SK-MEL-5 (cell line): ENCODE results near the gene TTC34. TPM values are rescaled to one million over a fixed set of nuclear protein-coding genes. Genes with fewer than 3 reads are reported as not detected.
"Not testable (repeated sequence)": the region's sequence is repeated elsewhere in the genome, so short reads cannot be mapped to it uniquely, and the experiment has no call there.

Experiments used
- DNase-seq: peaks from one replicate; pipeline ENCODE4 v3.0.0-alpha.2; 2016; ENCODE audit warnings: low read depth, low spot score
- in situ Hi-C: cut with HindIII; loops from 2 replicates; pipeline ENCODE4 v1.10.0; 2016; ENCODE audit warnings: low sequenced_read_pairs, high pct_unique_total_duplicates, low pct_unique_long_range_greater_than_20kb
- total RNA-seq: library from RNA; depleted of rRNA; stranded (reverse); fragments of >200 nt; shearing (Covaris generic); gene quantifications from 2 replicates; pipeline ENCODE4 v1.2.3, GENCODE V29; 2014

The TTC34 gene
- total RNA-seq, 1 experiment from 2014 or later: 0.03 TPM

DNA sequence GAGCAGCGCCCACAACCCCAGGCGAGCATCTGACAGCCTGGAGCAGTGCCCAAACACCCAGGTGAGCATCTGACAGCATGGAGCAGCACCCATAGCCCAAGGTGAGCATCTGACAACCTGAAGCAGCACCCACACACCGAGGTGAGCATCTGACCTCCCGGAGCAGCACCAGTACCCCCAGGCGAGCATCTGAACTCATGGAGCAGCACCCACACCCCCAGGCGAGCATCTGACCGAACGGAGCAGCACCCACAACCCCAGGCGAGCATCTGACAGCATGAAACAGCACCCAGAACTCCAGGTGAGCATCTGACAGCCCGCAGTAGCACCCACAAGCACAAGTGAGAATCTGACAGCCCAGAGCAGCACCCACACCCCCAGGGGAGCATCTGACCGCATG is 129.8 kb downstream of the TTC34 start:
- in situ Hi-C loops, DNase-seq: not testable (repeated sequence)

DNA sequence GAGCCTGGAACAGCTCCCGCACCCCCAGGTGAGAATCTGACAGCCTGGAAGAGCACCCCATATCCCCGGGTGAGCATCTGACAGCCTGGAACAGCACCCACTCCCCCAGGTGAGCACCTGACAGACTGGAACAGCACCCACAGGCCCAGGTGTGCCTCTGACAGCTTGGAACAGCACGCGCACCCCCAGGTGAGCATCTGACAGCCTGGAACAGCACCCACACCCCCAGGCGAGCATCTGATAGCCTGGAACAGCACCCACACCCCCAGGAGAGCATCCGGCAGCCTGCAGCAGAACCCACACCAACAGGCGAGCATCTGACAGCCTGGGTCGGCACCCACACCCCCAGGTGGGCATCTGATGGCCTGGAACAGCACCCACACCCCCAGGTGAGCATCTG is 141.7 kb downstream of the TTC34 start:
- in situ Hi-C loops, DNase-seq: not testable (repeated sequence)

DNA sequence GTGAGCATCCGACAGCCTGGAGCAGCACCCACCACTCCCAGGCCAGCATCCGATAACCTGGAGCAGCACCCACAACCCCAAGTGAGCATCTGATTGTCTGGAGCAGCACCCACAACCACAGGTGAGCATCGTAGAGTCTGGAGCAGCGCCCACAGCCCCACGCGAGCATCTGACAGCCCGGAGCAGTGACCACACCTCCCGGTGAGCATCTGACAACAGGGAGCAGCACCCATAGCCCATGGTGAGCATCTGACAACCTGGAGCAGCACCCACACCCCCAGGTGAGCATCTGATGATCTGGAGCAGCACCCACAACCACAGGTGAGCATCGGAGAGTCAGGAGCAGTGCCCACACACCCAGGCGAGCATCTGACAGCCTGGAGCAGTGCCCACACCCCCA is 143.6 kb downstream of the TTC34 start:
- DNase-seq, in situ Hi-C loops: not testable (repeated sequence)

DNA sequence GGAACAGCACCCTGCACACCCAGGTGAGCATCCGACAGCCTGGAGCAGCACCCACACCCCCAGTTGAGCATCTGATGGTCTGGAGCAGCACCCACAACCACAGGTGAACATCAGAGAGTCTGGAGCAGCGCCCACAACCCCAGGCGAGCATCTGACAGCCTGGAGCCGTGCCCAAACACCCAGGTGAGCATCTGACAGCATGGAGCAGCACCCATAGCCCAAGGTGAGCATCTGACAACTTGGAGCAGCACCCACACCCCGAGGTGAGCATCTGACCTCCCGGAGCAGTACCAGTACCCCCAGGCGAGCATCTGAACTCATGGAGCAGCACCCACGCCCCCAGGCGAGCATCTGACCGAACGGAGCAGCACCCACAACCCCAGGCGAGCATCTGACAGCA is 144.4 kb downstream of the TTC34 start:
- DNase-seq, in situ Hi-C loops: not testable (repeated sequence)

DNA sequence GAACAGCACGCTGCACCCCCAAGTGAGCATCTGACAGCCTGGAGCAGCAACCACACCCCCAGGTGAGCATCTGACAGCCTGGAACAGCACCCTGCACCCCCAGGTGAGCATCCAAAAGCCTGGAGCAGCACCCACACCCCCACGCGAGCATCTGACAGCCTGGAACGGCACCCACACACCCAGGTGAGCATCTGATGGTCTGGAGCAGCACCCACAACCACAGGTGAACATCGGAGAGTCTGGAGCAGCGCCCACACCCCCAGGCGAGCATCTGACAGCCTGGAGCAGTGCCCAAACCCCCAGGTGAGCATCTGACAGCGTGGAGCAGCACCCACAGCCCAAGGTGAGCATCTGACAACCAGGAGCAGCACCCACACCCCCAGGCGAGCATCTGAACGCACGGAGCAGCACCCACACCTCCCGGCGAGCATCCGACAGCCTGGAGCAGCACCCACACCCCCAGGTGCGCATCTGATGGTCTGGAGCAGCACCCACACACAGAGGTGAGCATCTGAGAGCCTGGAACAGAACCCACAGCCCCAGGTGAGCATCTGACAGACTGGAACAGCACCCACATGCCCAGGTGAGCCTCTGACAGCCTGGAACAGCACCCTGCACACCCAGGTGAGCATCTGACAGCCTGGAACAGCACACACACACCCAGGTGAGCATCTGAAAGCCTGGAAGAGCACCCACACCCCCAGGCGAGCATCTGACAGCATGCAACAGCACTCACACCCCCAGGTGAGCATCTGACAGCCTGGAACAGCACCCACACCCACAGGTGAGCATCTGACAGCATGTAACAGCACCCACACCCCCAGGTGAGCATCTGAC is 145.7 kb downstream of the TTC34 start:
- in situ Hi-C loops: not testable (repeated sequence)

DNA sequence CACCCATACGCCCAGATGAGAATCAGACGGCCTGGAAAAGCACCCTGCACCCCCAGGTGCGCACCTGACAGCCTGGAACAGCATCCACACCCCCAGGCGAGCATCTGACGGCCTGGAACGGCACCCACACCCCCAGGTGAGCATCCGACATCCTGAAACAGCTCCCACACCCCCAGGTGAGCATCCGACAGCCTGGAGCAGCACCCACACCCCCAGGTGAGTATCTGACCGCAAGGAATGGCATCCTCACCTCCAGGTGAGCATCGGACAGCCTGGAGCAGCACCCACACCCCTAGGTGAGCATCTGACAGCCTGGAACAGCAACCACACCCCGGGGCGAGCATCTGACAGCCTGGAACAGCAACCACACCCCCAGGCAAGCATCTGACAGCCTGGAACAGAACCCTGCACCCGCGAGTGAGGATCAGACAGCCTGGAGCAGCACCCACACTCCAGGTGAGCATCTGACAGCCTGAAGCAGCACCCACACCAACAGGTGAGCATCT is 147.0 kb downstream of the TTC34 start:
- in situ Hi-C loops, DNase-seq: not testable (repeated sequence)

More for the DNA sequence above, 145.7 kb downstream of the TTC34 start:
- DNase-seq: not testable (repeated sequence)

DNA sequence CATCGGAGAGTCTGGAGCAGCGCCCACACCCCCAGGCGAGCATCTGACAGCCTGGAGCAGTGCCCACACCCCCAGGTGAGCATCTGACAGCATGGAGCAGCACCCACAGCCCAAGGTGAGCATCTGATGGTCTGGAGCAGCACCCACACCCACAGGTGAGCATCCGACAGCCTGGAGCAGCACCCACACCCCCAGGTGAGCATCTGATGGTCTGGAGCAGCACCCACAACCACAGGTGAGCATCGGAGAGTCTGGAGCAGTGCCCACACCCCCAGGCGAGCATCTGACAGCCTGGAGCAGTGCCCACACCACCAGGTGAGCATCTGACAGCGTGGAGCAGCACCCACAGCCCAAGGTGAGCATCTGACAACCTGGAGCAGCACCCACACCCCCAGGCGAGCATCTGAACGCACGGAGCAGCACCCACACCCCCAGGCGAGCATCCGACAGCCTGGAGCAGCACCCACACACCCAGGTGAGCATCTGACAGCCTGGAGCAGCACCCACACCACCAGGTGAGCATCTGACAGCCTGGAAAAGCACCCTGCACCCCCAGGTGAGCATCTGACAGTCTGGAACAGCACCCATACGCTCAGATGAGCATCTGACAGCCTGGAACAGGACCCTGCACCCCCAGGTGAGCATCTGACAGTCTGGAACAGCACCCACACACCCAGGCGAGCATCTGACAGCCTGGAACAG is 147.6 kb downstream of the TTC34 start:
- in situ Hi-C loops, DNase-seq: not testable (repeated sequence)

DNA sequence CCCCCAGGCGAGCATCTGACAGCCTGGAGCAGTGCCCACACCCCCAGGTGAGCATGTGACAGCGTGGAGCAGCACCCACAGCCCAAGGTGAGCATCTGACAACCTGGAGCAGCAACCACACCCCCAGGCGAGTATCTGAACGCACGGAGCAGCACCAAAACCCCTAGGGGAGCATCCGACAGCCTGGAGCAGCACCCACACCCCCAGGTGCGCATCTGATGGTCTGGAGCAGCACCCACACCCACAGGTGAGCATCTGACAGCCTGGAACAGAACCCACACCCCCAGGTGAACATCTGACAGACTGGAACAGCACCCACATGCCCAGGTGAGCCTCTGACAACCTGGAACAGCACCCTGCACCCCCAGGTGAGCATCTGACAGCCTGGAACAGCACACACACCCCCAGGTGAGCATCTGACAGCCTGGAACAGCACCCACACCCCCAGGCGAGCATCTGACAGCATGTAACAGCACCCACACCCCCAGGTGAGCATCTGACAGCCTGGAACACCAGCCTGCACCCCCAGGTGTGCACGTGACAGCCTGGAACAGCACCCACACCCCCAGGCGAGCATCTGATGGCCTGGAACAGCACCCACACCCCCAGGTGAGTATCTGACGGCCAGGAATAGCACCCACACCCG is 148.4 kb downstream of the TTC34 start:
- DNase-seq, in situ Hi-C loops: not testable (repeated sequence)

DNA sequence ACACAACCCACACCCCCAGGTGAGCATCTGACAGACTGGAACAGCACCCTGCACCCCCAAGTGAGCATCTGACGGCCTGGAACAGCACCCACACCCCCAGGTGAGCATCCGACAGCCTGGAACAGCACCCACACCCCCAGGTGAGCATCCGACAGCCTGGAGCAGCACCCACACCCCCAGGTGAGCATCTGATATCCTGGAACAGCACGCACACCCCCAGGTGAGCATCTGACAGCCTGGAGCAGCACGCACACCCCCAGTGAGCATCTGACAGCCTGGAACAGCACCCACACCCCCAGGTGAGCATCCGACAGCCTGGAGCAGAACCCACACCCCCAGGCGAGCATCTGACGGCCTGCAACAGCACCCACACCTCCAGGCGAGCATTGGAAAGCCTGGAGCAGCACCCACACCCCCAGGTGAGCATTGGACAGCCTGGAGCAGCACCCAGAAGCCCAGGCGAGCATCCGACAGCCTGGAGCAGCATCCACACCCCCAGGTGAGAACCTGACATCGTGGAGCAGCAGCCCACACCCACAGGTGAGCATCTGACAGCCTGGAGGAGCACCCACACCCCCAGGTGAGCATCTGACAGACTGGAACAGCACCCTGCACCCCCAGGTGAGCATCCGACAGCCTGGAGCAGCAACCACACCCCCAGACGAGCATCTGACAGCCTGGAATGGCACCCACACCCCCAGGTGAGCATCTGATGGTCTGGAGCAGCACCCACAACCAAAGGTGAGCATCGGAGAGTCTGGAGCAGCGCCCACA is 149.2 kb downstream of the TTC34 start:
- in situ Hi-C loops, DNase-seq: not testable (repeated sequence)

DNA sequence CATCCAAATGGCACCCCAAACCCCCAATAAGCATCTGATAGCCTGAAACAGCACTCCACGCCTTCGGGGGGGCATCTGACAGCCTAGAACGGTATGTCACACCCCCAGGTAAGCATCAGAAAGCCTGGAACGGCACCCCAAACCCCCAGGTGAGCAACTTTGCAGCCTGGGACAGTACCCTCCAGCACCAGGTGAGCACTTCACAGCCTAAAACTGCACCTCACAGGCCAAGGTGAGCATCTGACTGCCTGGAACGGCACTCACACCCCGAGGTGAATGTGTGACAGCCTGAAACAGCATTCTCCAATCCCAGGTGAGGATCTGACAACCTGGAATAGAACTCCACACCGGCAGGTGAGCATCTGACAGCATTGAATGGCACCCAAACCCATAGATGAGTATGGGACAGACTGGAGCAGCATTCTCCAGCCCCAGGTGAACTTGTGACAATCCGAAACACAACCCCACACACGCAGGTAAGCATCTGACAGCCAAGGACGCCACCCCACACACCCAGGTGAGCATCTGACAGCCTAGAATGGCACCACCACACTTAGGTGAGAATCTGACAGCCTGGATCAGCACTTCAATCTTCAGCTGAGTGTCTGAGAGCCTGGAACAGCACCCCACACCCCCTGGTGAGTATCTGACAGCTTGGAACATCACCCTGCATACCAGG is 150.4 kb downstream of the TTC34 start:
- in situ Hi-C loops: no loop called here
- no peak for DNase-seq

DNA sequence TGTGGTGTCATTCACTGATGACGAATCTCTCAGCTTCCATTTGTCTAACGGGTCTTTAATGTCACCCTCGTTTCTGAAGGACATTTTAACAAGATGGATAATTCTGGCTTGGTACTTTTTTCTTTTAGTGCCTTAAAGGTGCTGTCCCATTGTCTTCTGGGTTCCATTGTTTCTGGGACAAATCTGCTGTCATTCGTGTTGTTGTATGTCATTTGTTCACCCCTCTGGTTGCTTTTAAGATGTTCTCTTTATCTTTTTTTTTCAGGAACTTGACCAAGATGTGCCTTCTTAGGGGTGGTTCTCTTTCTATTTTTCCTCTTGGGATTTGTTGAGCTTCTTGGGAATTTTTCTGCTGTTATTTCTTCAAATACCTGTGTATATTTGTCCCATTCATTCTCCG is 154.7 kb downstream of the TTC34 start:
- no peak for DNase-seq
- in situ Hi-C loops: no loop called here

DNA sequence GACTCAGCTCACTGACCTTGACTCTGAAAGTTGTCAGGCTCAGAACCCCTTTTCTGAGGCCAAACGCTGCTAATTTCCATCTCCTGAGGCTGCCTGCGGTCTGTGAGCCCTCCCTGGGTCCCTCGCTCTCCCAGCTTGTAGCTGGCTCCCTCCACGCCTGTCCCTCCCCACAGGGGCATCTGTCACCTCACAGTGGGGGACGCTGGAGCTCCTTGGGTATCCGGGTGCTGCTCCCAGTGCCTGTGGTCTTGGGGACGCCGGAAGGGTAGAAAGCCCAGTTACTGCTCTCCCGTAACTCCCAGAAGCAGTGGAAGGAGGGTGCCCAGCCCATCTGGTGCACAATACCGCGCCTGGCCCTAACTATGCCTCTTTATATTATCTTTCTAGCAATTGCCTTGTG is 155.7 kb downstream of the TTC34 start:
- in situ Hi-C loops: no loop called here
- DNase-seq: no peak

DNA sequence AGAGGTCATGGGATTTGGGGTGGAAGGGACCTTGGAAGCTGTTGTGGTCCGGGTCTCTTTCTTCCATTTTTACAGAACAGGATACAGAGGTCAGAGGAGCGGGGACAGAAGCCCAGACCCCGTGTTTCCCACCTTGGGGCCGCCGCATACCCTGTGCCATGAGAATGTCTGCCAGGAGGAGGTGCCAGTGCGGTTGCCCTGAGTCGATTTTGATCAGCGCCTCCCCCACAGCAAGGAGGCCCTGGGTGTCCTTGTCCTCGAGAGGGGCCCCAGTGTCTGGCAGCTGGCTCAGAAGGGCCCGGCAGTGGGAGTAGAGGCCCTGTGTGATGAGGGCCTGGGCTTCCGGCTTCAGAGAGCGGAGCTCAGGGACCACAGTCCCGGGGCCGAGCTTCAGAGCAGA is 156.3 kb downstream of the TTC34 start:
- in situ Hi-C loops: no loop called here
- no peak for DNase-seq

DNA sequence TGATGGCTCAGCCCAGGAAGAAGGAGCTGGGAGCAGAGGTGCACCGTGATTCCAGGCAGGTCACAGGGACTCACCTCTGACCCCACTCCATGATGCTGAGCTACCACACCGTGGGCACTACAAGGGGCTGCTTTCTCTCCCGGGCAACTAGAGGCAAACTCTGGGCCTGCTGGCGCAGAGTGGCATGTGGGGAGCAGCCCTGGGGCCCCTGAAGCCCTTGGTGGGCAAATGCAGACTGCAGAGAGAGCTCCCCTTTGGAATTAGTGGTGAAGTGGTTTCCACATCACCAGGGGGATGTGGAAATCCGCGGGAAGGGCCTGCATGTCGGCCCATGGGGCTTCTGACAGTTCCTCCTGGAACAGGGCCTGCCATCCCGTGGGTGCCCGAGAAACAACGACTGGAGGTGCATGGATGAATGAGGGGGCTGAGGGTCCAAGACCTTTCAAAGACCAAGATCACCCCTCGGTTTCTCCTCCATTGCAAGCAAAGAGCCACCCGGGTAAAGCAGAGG is 156.8 kb downstream of the TTC34 start:
- in situ Hi-C loops: no loop called here
- no peak for DNase-seq

DNA sequence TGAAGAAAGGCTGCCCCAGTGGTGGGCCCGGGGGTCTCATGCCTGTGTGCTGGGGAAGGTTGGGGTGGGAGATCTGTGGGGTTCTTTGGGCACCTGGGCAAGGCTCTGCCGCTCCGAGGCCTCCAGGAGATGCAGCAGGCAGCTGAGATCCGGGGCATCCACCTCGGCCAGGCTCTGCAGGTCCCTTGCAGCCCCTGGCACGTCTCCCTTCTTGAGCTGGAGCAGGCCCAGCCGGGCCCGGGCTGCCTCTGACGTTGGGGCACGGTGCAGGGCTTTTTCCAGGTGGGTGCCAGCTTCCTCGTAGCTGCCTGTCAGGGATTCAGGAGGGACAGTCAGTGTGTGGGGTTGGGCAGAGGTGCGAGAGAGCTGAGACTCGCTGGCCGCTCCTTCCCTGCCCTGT is 157.3 kb downstream of the TTC34 start:
- DNase-seq: no peak
- in situ Hi-C loops: no loop called here

DNA sequence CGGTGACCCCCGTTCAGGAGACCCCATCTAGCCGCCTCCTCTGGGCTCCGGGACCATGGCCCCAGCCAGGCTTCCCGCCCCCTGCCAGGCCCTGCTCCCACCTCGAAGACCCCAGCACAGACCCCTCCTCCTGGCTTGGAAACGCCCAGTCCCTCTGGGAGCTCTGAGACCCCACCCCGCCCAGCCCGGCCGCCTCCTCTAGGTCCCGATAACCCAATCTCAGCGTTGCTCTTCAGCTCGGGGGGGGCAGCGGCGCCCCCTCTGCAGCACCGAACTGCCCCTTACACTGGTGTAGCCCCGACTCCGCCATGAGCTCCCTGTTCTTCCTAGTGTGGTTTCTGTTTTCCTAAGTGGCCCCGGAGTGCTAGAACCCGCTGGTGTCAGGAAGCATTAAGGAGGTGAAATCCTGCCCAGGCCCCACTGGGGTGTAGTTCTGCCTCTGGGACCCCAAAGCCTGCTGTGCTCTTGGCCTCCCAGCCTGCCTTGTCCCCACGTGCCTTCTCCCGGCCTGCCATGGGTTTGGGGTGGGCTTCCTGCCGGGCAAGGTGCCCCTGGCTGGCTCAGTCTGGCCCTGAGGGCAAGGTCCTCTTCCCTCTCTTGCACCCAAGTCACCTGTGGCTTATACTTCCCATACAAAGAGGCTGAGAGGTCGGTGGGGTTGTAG is 157.9 kb downstream of the TTC34 start:
- in situ Hi-C loops: no loop called here
- DNase-seq: no peak
